WTC11 (cell line): ENCODE measurements around the gene DNM1L. TPM values are rescaled to one million over a fixed set of nuclear protein-coding genes. Genes with fewer than 3 reads are reported as not detected.

ENCODE experiments used
- ATAC-seq: fragments of 200-7000 bp; cut with Tn5 transposase; 2 replicates; pipeline ENCODE4 v1.10.0; 2021; ENCODE audit warnings: mild to moderate bottlenecking, moderate library complexity
- CTCF ChIA-PET: fragments of 300-600 bp; sonication (Branson Sonifier 250); formaldehyde crosslinking; loops from one replicate; lab custom pipeline; 2021; ENCODE audit warnings: antibody characterized with exemption; lab: Charles Lee
- POLR2A ChIA-PET: fragments of 350-600 bp; sonication (Branson Sonifier 250); formaldehyde crosslinking; loops from one replicate; lab custom pipeline; 2021; ENCODE audit warnings: antibody characterized with exemption; lab: Charles Lee
- DNase-seq: peaks from one replicate; pipeline ENCODE4 v3.0.0; 2021; ENCODE audit warnings: low spot score
- H3K27ac Mint-ChIP-seq: 2 replicates; pipeline ENCODE4 v1.8.0; 2021; ENCODE audit warnings: mixed read lengths
- H3K27me3 Mint-ChIP-seq: 2 replicates; pipeline ENCODE4 v1.8.0; 2021; ENCODE audit warnings: low read depth, mild to moderate bottlenecking, moderate library complexity, mixed read lengths
- H3K36me3 Mint-ChIP-seq: 2 replicates; pipeline ENCODE4 v1.8.0; 2021; ENCODE audit warnings: mixed read lengths
- H3K4me1 Mint-ChIP-seq: 2 replicates; pipeline ENCODE4 v1.8.0; 2022; ENCODE audit warnings: mixed read lengths
- H3K4me3 Mint-ChIP-seq: 2 replicates; pipeline ENCODE4 v1.8.0; 2021; ENCODE audit warnings: mild to moderate bottlenecking, moderate library complexity, mixed read lengths
- H3K9me3 Mint-ChIP-seq: 2 replicates; pipeline ENCODE4 v1.8.0; 2021; ENCODE audit warnings: mixed read lengths
- ATF2 ChIP-seq: sonication (generic); formaldehyde crosslinking; IDR thresholded peaks from 2 replicates; pipeline ENCODE4 v1.8.1; 2022; ENCODE audit warnings: low read depth, missing genetic modification reagents, borderline replicate concordance
- CDX4 ChIP-seq: fragments of 250-450 bp; sonication (Bioruptor Pico); IDR thresholded peaks from 2 replicates; pipeline ENCODE4 v1.9.0; 2021; ENCODE audit warnings: moderate library complexity, mild to moderate bottlenecking, inconsistent platforms, borderline replicate concordance
- CREM ChIP-seq: sonication (generic); formaldehyde crosslinking; IDR thresholded peaks from 2 replicates; pipeline ENCODE4 v1.8.1; 2022; ENCODE audit warnings: mild to moderate bottlenecking, missing genetic modification reagents, moderate library complexity
- E2F1 ChIP-seq: sonication (generic); formaldehyde crosslinking; IDR thresholded peaks from 2 replicates; pipeline ENCODE4 v1.8.0; 2022; ENCODE audit warnings: mild to moderate bottlenecking, missing genetic modification reagents
- ERG ChIP-seq: fragments of 250-450 bp; sonication (Bioruptor Pico); IDR thresholded peaks from 2 replicates; pipeline ENCODE4 v1.8.0; 2021; ENCODE audit warnings: mild to moderate bottlenecking
- FOXJ3 ChIP-seq: sonication (generic); formaldehyde crosslinking; IDR thresholded peaks from 2 replicates; pipeline ENCODE4 v1.9.0; 2021; ENCODE audit warnings: missing genetic modification reagents, mild to moderate bottlenecking, borderline replicate concordance
- FOXK1 ChIP-seq: sonication (generic); formaldehyde crosslinking; IDR thresholded peaks from 2 replicates; pipeline ENCODE4 v1.8.0; 2022; ENCODE audit warnings: mild to moderate bottlenecking, moderate library complexity, missing genetic modification reagents
- HMGA2 ChIP-seq: fragments of 250-450 bp; sonication (Bioruptor Pico); IDR thresholded peaks from 2 replicates; pipeline ENCODE4 v1.4.0; 2021; ENCODE audit warnings: mild to moderate bottlenecking, moderate library complexity
- IRF1 ChIP-seq: sonication (generic); formaldehyde crosslinking; IDR thresholded peaks from 2 replicates; pipeline ENCODE4 v1.8.0; 2023; ENCODE audit warnings: missing genetic modification reagents
- IRF2 ChIP-seq: sonication (generic); formaldehyde crosslinking; IDR thresholded peaks from 2 replicates; pipeline ENCODE4 v1.8.0; 2022; ENCODE audit warnings: low read depth, missing genetic modification reagents, borderline replicate concordance
- JAZF1 ChIP-seq: fragments of 250-450 bp; sonication (Bioruptor Pico); IDR thresholded peaks from 2 replicates; pipeline ENCODE4 v1.9.0; 2021; ENCODE audit warnings: moderate library complexity, mild to moderate bottlenecking, inconsistent platforms
- MXD4 ChIP-seq: fragments of 250-450 bp; sonication (Bioruptor Pico); IDR thresholded peaks from 2 replicates; pipeline ENCODE4 v1.8.0; 2021; ENCODE audit warnings: mild to moderate bottlenecking, moderate library complexity, borderline replicate concordance
- SMAD4 ChIP-seq: sonication (generic); formaldehyde crosslinking; IDR thresholded peaks from 2 replicates; pipeline ENCODE4 v1.8.0; 2022; ENCODE audit warnings: mild to moderate bottlenecking, missing genetic modification reagents
- STAT6 ChIP-seq: sonication (generic); formaldehyde crosslinking; conservative IDR thresholded peaks from 2 replicates; pipeline ENCODE4 v1.8.1; 2023; ENCODE audit warnings: mild to moderate bottlenecking, low read depth, missing genetic modification reagents, moderate library complexity
- TEAD4 ChIP-seq: sonication (generic); formaldehyde crosslinking; IDR thresholded peaks from 2 replicates; pipeline ENCODE4 v1.8.0; 2022; ENCODE audit warnings: mild to moderate bottlenecking, missing genetic modification reagents
- TP53 ChIP-seq: sonication (generic); formaldehyde crosslinking; IDR thresholded peaks from 2 replicates; pipeline ENCODE4 v1.8.1; 2023; ENCODE audit warnings: mild to moderate bottlenecking, missing genetic modification reagents
- ZBTB21 ChIP-seq: sonication (generic); formaldehyde crosslinking; IDR thresholded peaks from 2 replicates; pipeline ENCODE4 v1.8.1; 2023; ENCODE audit warnings: mild to moderate bottlenecking, missing genetic modification reagents, borderline replicate concordance
- ZNF263 ChIP-seq: sonication (generic); formaldehyde crosslinking; IDR thresholded peaks from 2 replicates; pipeline ENCODE4 v1.8.1; 2022; ENCODE audit warnings: low read depth, mild to moderate bottlenecking, moderate library complexity, missing genetic modification reagents
- ZNF416 ChIP-seq: fragments of 250-450 bp; sonication (Bioruptor Pico); IDR thresholded peaks from 2 replicates; pipeline ENCODE4 v1.9.0; 2021; ENCODE audit warnings: mild to moderate bottlenecking, inconsistent platforms
- ZNF671 ChIP-seq: fragments of 250-450 bp; sonication (Bioruptor Pico); IDR thresholded peaks from 2 replicates; pipeline ENCODE4 v1.8.0; 2021; ENCODE audit warnings: mild to moderate bottlenecking
- total RNA-seq: library from RNA; stranded (reverse); gene quantifications from 3 replicates; pipeline ENCODE4 v1.2.3, GENCODE V29; 2021

The DNM1L gene
- total RNA-seq, 1 experiment from 2014 or later: 74.3 TPM

GRCh38 chr12:32783029-32783428 is 103.9 kb downstream of the DNM1L start:
- H3K27me3 Mint-ChIP-seq: no peaks in the 10 kb centered on the region; the same call in 1 of the 2 replicates
- peaks cover 7% of the 10 kb centered on the region for H3K9me3 Mint-ChIP-seq
- H3K4me3 Mint-ChIP-seq: no peak overlapping the region
- TF ChIP-seq CDX4: no peak
- no peak for TF ChIP-seq ERG (CRISPR knock-in tag)
- no peak for TF ChIP-seq SMAD4
- TF ChIP-seq IRF1: no peak
- no peak for TF ChIP-seq E2F1 (CRISPR knock-in tag)
- no peak for TF ChIP-seq STAT6
- no peak for TF ChIP-seq MXD4 (CRISPR knock-in tag)
- no peak for TF ChIP-seq FOXJ3 (CRISPR knock-in tag)
- H3K27ac Mint-ChIP-seq: no peak overlapping the region
- POLR2A ChIA-PET: no interaction called here
- ATAC-seq: no peak
- CTCF ChIA-PET: no interaction called here
- H3K36me3 Mint-ChIP-seq: no peaks in the 10 kb centered on the region
- no peak for DNase-seq
- H3K4me1 Mint-ChIP-seq: peaks cover 5% of the 10 kb centered on the region

- no peaks in the 10 kb centered on the region; the same call in 1 of the 2 replicates for H3K36me3 Mint-ChIP-seq
- H3K27me3 Mint-ChIP-seq: no peaks in the 10 kb centered on the region
- ATAC-seq (no peak), DNase-seq (no peak)
- H3K27ac Mint-ChIP-seq: no peak overlapping the region
- no peaks in the 10 kb centered on the region for H3K4me1 Mint-ChIP-seq
- TF ChIP-seq CREM (CRISPR knock-in tag) (no peak), HMGA2 (CRISPR knock-in tag) (no peak), ZNF416 (CRISPR knock-in tag) (no peak), IRF2 (CRISPR knock-in tag) (no peak), ZNF263 (CRISPR knock-in tag) (no peak), TEAD4 (no peak), TP53 (no peak), ATF2 (CRISPR knock-in tag) (no peak), ERG (CRISPR knock-in tag) (no peak), JAZF1 (CRISPR knock-in tag) (no peak), ZNF671 (CRISPR knock-in tag) (no peak), ZBTB21 (CRISPR knock-in tag) (no peak), FOXK1 (CRISPR knock-in tag) (no peak)
- ChIA-PET POLR2A (no interaction called here), CTCF (no interaction called here)
- no peak overlapping the region for H3K4me3 Mint-ChIP-seq
- peaks cover 12% of the 10 kb centered on the region for H3K9me3 Mint-ChIP-seq
These were observed 106.5 kb downstream of the DNM1L start for GRCh38 chr12:32785557-32785956.
